ENCODE data around the gene GRK5.

Gene GRK5

DNA sequence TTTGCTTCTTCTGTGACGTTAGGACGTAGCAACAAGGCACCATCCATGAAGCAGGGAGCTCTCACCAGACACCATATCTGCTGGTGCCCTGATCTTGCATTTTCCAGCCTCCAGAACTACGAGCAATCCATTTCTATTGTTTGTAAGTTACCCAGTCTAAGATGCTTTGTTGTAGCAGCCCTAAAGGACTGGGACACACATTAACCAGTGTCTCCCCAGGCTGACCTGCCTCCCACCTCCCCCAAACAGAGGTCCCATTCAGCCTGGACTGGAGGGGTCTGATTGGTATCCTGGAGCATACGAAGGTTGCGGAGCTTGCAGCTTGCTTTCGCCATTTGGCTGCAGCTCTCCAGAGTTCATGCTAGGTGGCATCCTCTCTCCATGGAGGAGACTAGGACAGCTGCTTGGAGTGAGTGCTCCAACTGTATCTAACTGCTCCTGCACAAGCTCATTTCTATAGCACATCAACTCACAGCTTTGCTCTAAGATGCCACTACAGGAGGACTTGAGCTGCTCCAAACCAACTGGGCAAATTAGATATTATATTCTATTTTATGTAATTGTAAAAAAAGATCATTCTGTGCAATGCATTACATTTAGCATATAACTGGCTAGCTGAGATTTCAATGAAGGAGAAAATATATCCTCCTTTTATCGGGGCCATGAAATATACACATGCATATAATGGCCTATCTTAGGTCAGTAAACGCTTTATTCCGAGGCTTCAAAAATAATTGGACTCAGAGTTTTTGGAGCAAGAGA is 8.0 kb upstream of the GRK5 start:
- no peak for DNase-seq

DNA sequence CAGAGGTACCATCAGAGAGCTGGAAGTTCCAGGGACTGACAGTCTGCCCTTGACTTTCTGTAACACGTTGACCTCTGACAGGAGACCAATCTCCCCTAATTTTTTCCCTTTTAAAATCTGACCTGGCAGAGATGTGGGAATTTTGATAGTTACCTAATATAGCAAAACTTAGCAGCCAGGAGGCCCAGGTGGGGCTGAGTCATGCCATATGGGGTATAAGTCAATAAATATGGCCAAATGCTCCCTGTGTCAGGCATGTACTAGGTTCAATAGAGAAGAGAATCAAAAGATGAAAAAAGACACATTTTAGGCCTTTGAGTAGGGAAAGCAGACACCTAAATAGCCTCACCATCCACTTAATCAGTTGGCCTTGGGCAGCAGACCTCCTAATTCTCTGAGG is 6.1 kb upstream of the GRK5 start:
- DNase-seq: no peak

DNA sequence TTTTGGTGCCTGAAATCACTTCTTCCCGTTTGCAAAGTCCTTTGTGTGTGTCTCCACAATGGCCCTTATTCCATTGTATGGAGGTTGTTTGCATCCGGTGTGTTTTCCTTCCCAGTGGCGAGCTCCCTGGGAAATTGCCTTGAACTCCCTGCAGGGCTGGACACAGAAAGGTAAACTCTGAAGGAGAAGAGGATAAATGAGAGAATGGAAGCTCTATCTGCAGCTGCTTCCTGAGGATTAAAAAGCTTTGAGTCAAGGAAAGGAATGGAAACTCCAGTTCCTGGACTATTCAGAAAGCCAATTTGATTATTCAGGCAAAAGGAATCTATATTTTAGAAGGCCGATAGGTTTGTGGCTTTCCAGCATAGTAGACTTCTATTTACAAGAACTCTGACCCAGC is 4.4 kb upstream of the GRK5 start:
- DNase-seq: no peak

DNA sequence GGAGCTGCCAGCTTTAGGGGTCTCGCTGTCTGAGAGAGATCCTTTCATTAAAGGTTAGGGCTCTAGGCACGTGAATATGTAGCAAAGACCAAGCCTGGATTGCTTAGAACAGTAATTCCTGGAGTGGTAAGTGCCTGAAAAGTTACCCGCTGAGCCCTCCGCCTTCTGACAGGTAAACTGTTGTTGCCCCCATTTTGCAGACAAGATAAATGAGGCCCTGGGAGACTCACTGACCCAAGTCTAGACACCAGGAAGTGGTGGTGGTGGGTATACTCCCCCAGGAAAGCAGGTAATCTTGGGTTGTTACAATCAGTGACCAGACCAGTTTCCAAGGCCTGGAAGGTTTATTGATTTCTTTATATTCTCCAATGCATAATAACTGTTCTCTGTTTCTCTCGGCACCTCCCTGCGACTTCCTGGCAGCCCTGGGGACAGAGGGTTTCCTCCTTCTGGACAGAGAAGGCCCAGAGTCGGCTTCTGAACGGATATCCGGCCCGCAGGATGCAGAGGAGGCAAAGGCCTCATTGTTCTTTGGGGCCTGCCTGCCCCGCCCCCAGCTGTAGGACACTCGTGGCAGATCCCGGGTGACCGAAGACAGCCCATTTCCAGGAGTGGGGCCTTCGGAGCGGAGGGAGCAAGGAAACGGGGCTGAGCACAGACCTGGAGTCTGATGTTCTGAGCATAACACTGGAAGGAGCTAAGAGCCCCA is 1.3 kb upstream of the GRK5 start:
- no peak for DNase-seq

DNA sequence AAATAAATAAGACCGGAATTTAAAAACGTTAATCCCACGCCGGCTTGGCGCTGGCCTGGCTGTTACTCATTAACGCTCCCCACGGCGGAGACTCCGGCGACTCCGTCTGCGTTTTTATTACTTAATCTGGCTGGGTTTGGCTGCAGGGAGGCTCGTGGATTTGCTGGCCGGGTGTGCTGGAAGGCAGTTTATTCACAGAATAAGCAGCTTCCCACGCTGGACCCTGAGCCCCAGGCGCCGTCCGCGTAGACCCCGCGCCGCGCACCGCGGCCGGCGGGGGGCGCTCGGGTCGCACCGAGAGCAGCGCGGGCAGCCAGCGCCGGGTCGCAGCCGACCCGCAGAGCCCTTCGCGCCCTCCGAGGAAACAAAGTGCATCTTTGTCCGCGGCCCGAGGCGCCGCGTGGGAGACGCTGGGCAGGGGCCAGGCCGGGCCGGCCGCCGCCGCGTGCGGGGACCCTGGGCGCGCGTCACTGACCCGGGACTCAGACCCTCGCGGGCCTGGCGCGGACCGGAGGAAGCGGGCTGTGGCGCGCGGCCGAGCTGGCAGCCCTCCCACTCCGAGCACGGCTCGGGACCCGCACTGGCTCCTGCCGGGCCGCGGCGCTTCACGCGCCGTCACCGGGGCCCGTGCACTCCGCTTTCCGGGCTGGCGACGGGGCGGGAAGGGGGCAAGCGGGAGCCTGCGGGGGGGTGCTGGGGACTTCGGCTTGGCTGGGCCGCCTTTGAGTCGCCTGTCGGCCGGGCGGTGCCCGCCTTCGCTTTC is 587 bp upstream of the GRK5 start:
- DNase-seq: peak; percentile 81

DNA sequence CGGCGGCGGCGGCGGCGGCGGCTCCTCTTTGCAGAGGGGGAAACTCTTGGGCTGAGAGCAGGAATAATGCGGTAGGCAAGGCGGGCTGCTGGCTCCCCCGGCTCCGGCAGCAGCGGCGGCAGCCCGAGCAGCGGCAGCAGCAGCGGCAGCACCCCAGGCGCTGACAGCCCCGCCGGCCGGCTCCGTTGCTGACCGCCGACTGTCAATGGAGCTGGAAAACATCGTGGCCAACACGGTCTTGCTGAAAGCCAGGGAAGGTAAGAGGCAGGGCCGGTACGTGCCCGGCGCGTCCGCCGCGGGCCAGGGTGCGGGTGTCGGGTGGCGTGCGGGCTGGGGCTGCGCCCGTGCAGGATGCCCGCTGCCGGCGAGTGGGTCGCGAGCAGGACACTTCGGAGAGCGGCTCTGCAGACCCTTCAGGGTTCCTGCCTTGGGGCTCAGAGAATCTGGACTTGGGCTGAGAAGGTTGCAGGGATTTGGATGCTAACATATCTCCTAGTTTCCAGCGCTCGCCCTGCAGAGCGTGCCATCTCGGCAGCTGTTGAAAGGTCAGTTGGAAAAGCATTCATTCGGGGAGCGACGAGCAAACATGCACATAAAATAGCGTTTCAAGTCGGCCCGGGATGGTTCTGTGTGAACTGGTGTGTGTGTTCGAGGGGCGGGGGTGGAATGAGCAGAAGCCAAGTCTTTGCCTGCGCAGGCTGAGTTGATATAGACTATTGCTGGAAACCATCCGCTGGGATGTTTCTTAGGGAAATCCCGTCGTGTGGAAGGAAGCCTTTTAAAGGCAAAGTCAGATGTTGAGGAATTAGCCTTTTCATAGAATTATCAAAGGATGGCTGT is 562 bp downstream of the GRK5 start:
- DNase-seq: no peak

DNA sequence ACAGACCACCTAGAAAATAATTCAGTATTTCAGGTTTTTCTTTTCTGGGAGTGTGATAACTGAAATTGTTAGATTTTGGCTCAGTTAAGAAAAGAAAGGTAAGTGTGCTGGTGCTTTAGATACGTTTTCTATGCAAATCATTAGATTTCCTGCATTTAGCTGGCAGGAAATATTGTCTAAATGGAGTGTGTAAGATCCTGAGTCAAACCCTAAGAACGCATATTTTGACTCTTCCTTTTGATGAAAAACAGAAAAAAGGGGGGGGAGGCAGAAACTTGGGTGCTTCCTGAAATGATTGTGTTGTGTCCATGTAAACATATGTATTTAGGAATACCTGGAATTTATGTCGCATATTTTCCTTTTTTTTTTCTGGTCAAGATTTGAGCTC is 1.2 kb downstream of the GRK5 start:
- no peak for DNase-seq

DNA sequence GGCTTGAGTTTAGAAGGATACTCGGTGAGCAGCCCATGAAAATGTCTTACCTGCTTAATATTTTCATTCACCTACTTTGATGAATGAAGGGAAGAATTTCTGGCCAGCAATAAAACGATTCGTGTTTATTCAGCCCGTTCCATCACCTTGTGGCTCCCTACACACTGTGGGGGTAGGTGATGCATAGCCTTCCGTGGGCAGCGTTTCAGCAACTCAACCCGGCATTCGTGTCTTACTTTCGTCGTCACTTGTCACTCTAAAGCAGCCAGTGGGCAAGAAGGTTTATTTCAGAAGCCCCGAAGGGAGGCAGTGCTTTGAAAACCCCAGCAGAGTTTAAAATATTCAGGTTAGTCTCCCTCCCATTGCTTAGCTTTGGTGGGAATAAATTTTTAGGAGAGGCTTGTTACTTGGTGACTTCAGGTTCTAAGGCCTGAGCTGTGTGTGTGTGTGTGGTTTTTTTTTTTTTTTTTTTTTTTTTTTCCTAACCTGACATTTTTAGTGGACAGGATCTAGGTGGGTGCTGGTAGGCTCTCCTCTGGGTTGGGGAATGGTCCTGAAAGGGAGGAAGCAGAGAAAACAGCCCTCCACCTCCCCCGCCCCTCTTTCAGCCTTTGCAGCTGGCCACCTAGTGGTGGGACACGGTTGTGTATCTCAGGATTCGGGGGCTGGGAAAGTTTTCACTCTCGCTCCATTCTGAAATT is 1.8 kb downstream of the GRK5 start:
- DNase-seq: no peak

DNA sequence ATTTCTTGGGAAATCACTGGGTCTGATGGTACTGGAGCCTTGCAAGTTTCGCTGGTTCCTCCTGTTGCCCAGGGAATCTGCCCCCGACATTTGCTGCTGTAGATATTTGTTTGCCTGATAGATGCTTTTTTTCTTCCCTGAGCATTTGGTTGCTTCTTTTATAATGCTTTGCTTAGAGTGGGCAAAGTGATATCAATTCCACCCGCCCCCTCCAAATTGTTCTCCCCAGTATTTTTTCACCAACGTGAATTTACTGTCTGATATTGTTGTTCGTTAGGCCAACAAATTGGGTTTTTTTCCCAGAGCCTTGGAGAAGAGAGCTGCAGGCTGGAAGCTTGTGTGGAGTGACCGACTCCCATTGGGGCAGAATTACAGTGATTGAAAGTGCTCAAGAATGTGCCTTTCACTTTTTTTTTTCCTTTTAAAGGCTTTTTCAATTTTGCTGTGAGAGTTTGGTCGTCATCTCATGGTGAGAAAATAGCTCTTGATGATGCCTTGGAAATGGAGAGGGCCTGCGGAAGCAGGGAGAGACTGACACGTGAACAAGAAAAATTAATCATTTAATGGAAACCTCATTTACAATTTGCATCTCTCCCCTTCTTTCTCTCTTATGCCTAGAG is 2.5 kb downstream of the GRK5 start:
- no peak for DNase-seq

DNA sequence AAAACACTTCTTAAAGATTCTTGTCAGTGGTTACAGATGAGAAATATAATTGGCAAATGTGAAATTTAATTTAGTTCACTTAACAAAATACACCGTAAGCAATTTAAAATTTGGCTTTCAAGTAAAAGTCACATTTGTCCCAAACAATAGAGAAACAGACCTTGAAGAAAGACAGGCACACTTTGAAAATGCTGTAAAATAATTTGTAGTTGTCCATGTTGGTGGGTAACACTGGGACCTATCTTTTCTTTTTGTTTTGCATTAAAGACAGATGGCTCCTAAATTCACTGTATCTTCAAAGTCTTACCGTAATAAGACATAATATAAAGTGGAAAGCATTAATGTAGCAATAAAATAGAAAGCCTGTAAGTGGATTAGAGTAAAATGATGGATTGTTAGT is 3.3 kb downstream of the GRK5 start:
- no peak for DNase-seq

DNA sequence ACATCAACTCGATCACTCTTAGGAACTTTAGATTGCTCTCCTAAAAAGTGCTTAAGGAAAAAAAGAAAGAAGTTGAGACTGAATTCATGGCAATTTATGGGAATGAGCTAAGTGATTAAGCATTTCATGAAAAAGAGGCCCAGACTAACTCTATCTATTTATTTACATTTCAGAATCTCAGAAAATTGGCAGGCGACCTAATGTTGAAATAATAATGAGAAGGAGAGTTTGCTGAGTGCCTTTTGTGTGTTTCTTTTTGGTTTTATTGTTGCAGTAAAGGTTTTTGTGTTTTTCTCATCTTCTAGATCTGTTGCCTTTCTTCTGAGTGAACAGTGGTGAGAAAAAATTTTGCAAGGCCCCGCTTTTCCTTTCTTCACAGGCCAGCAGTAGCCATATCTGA is 3.8 kb downstream of the GRK5 start:
- DNase-seq: no peak

DNA sequence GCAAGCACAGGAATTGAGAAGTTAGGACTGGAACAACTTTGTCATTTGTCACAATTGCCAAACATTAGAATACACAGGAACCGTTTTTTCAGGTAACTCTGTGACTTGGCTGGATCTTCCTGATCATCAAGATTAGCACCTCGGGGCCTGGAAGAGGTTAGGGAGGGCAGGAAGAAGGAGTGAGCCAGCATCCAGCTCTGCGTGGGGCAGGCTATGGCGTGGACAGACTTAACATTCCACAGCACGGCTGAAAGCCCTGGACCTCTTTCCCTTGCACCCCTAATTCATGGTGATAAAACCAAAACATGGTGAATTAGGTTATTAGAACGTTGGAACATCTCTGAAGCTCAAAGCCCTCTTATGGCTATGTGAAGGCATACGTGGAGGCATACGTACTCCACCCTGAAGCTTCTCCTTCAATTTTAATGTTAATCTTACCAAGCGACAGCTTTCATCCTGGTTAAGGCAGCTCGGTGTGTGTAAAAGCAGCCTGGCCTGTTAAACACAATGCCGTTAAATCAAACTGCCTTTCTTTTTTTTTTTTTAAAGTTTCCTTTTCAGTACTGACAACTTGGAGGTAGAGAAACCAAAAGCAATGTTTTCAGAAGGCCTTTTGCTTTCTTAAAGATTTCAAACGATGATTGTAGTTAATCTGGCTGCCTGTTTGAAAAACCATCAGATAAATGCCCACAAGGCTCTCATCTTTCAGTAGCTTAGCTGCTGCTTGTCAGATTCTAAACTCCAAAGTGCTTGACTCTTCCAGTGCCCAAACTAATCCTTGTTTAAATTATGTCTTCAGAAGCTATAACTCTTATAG is 4.5 kb downstream of the GRK5 start:
- no peak for DNase-seq

DNA sequence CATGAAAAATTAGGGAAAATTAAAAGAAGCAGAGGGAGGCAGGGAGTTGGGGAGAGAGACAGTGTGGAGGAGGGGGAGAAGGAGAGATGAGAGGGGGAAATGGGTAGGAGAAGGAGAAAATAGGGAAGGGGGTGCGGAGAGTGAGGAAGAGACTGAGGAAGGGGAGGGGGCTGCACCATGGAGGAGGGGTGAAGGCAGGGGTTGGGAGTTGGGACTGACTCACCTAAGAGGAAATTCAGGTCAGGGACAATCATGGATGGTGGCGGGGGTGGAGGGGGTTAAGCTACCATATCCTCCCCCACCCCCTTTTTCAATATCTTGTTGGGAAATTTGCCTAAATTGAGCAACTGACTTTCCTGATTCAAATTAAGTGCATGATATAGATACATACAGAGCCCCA is 8.0 kb downstream of the GRK5 start:
- DNase-seq: no peak

DNA sequence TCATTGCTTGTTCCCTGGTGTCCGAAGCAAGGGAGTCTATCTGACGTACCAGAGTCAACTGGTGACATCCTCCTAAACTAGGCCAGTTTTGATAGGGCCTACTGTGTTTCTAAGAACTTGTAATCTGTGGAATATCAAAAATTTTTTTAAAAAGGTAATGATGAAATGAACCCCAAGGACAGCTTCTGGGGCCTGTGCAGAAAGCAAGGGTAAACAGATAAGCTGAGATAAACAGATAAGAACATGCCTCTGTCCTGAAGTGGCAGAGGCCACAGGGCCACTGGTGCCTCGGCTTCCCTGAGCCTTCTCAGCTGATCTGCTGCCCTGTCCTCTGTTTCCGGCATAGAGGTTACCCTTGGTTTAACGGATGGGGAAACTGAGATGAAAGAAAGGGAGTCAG is 8.8 kb downstream of the GRK5 start:
- no peak for DNase-seq

DNA sequence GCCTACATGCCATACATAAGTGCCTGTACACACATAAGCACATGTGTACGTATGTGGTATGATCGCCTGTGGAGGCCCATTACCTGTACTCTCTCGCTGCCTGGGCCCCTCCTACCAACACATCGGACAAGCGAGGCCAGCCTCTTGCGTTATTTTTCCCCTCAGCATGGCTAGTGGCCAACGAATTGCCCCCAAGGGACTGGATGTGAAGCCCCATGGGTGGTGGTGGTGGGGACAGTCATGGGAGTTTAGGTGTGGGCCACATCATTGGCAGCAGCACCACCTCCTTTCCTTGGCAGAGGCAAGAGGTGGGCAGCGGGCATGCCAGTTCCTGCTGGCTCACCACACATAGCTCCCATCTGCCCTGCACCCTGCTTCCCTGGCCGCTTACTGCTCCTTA is 10.0 kb downstream of the GRK5 start:
- DNase-seq: no peak

DNA sequence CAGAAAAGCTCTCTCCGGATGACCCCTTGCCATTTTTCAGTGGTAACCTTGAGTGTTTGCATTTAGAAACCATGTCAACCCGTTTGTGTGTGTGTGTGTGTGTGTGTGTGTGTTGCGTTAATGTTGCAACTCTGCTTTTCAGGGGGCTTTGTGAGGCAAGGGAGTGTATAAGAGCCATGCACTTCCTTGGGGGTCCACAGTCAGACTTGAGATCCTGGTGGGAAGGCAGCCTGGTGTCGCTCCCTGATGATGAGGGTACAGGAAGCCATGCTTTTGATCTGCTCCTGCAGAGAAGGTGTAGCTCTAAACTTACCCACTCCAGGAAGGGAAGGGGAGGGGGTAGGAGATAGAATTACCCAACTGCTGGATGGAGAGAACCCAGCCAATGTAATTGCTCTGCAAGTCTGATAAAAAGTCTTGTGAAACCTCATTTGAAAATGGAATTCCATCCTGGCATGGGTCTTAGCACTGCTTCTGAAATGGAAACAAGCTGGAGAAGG is 10.7 kb downstream of the GRK5 start:
- DNase-seq: no peak

DNA sequence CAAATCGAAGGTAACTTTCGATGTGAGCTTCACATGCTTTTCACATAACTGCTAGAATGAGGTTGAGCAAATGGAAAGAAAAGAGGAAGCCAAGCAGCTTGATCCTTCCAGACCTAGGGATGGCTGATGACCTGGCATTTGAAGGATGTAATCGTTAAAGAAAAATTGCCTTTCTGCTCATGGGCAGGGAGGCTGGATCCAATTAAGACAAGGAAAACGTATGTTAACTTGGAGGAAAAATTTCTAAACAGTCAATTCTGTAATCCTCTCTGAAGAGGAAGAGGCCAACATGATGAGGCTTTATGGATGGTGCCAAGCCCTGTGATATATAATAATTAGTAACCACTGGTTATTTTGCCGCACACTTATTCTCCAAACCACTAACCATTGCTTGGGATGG is 12.5 kb downstream of the GRK5 start:
- DNase-seq: no peak

DNA sequence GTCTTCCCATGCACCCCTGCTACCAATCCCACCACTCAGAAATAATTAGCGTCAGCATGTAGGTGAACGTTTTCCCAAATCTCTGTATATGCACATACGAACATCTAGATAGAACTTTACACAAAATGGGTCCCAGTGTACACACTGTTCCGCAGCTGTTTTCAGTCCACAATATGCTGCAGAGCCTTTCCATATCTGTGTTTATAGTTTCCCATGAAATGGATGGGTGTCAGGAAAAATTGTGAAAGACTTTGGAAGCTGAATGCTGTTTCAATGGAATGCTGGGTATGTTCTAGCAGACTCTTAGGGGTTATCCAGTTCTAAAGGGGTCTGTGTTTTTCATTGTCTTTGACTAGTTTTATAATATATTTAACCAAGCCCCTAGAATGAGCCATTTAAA is 13.8 kb downstream of the GRK5 start:
- no peak for DNase-seq

DNA sequence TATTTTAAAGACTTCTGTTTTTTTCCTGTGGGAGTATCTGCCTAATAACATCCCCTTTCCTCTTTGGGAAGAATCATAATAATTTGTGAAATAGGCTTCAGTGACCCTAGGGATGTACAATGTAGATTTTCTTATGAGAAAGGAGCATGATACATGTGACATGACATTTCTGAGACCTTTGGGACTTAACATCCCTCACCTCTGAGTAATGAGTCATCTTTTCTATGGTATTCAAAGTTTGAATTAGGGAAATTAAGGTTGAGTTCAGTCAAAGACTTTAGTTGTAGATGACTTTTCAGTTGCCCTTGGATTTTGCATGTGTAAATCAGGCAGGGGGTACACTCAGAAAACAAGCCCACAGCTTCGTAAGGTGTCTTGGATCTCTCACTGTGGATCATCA is 14.3 kb downstream of the GRK5 start:
- DNase-seq: no peak

DNA sequence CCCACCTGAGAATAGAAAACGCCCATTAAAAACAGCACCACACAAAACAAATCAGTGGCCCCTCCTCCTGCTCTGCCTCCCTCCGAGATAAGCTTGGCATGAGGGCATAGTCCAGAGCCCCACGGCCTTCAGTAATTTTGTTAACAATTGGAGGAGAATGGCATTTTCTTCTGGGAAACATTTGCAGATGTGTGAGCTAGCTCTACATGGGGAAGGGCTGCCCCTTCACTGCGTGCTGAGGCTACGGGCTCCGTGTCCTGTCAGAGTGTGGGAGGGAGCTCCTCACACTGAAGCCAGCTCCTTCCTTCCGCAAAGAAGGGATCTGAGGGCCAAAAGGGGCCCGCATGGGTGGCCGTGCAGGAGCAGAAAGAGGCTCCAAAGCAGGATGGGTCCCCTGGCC is 15.2 kb downstream of the GRK5 start:
- no peak for DNase-seq

DNA sequence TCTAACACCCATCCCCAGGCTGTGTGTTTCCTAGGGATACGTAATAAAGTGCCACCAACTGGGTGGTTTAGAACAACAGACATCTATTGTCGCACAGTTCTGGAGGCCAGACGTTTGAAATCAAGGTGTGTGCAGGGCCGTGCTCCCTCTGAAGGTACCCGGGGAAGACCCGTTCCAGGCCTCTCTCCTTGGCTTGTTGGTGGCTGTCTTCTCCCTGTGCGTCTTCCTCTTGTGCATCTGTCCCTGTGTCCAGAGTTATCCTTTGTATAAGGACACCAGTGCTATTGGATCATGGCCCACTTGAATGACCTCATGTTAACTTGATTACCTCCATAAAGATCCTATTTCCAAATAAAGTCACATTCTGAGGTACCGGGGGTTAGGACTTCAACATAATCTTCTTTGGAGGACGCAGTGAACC is 15.6 kb downstream of the GRK5 start:
- no peak for DNase-seq

Measured in 8988T (cell line).